GM12891 (cell line): ENCODE results near the gene FCHSD1.

Experiments
- DNase-seq: peaks from one replicate; pipeline ENCODE4 v3.0.0; 2011; ENCODE audit warnings: low spot score; ENCODE audit not compliant: insufficient read length
- FAIRE-seq: peaks from 2 replicates; lab custom pipeline; 2011; peaks lifted over from hg19 to GRCh38; lab: Jason Lieb, UNC
- PAX5 ChIP-seq: IDR thresholded peaks from 2 replicates; pipeline ENCODE4 v1.6.1; 2011; ENCODE audit warnings: low read length, moderate library complexity, mild to moderate bottlenecking; ENCODE audit not compliant: insufficient read depth, severe bottlenecking
- POLR2A ChIP-seq: IDR thresholded peaks from 2 replicates; pipeline ENCODE4 v1.6.1; 2011; ENCODE audit warnings: low read depth, low read length, control low read depth
- POLR2AphosphoS5 ChIP-seq: IDR thresholded peaks from 2 replicates; pipeline ENCODE4 v1.6.1; 2011; ENCODE audit warnings: low read depth, low read length, control low read depth
- POU2F2 ChIP-seq: IDR thresholded peaks from 2 replicates; pipeline ENCODE4 v1.6.1; 2011; ENCODE audit warnings: low read depth, mild to moderate bottlenecking, control low read depth, low read length, moderate library complexity
- SPI1 ChIP-seq: IDR thresholded peaks from 2 replicates; pipeline ENCODE4 v1.6.1; 2011; ENCODE audit warnings: low read depth, low read length, control low read depth
- TAF1 ChIP-seq: IDR thresholded peaks from 2 replicates; pipeline ENCODE4 v1.6.1; 2011; ENCODE audit warnings: low read depth, low read length, control low read depth

FCHSD1 gene

GRCh38 chr5:141686648-141687416, 35.6 kb upstream of the FCHSD1 start:
- TF ChIP-seq SPI1 (no peak), POU2F2 (no peak), POLR2AphosphoS5 (no peak), PAX5 (no peak), TAF1 (no peak), POLR2A (no peak)
- DNase-seq, result no peak
- no peak for FAIRE-seq

GRCh38 chr5:141685591-141685990, 34.4 kb upstream of the FCHSD1 start:
- no peak for FAIRE-seq

GRCh38 chr5:141683596-141684141, 32.5 kb upstream of the FCHSD1 start:
- DNase-seq (no peak), FAIRE-seq (no peak)
- no peak for TF ChIP-seq PAX5
- no peak for TF ChIP-seq POLR2A
- TF ChIP-seq POLR2AphosphoS5, result no peak
- TF ChIP-seq POU2F2, result no peak
- no peak for TF ChIP-seq SPI1
- TF ChIP-seq TAF1, result no peak

More at GRCh38 chr5:141685591-141685990, 34.4 kb upstream of the FCHSD1 start:
- TF ChIP-seq POU2F2, result no peak
- no peak for TF ChIP-seq PAX5
- no peak for TF ChIP-seq POLR2A
- TF ChIP-seq TAF1, result no peak
- no peak for TF ChIP-seq SPI1
- TF ChIP-seq POLR2AphosphoS5, result no peak
- DNase-seq, result no peak

- TF ChIP-seq POLR2A, result no peak
- no peak for DNase-seq
- no peak for FAIRE-seq
Observed at GRCh38 chr5:141681695-141682641, 30.8 kb upstream of the FCHSD1 start, which contains the start of gene ARAP3. ARAP3 (minus strand) TSS chr5:141682230; CDS start chr5:141680486, 1,744 bp downstream.

- TF ChIP-seq PAX5 (no peak), SPI1 (no peak), POU2F2 (no peak), TAF1 (no peak), POLR2A (no peak), POLR2AphosphoS5 (no peak)
- FAIRE-seq, result no peak
- no peak for DNase-seq
Observed at GRCh38 chr5:141681295-141681694, 30.1 kb upstream of the FCHSD1 start.

- no peak for DNase-seq
- TF ChIP-seq TAF1, result no peak
- TF ChIP-seq POLR2A, result no peak
- TF ChIP-seq POU2F2, result no peak
- no peak for TF ChIP-seq SPI1
- TF ChIP-seq POLR2AphosphoS5, result no peak
- TF ChIP-seq PAX5, result no peak
- FAIRE-seq, result no peak
Observed at GRCh38 chr5:141680751-141681201, 29.6 kb upstream of the FCHSD1 start.

GRCh38 chr5:141680178-141680577, 29.0 kb upstream of the FCHSD1 start:
- FAIRE-seq, result no peak
- TF ChIP-seq SPI1 (no peak), POLR2A (no peak), PAX5 (no peak), POLR2AphosphoS5 (no peak), TAF1 (no peak), POU2F2 (no peak)
- DNase-seq, result no peak

- TF ChIP-seq SPI1, result no peak
- TF ChIP-seq POU2F2, result no peak
- TF ChIP-seq PAX5, result no peak
- TF ChIP-seq POLR2AphosphoS5, result no peak
- TF ChIP-seq POLR2A, result no peak
- no peak for TF ChIP-seq TAF1
- DNase-seq, result no peak
- no peak for FAIRE-seq
Observed at GRCh38 chr5:141677415-141677814, 26.2 kb upstream of the FCHSD1 start.

- FAIRE-seq (no peak), DNase-seq (no peak)
- no peak for TF ChIP-seq POLR2A
- no peak for TF ChIP-seq POLR2AphosphoS5
- TF ChIP-seq PAX5, result no peak
- TF ChIP-seq SPI1, result no peak
- TF ChIP-seq POU2F2, result no peak
- no peak for TF ChIP-seq TAF1
Observed at GRCh38 chr5:141675672-141676071, 24.5 kb upstream of the FCHSD1 start.

GRCh38 chr5:141674747-141675146, 23.5 kb upstream of the FCHSD1 start:
- FAIRE-seq (no peak), DNase-seq (no peak)
- TF ChIP-seq PAX5 (no peak), POLR2AphosphoS5 (no peak), SPI1 (no peak), POU2F2 (no peak), POLR2A (no peak), TAF1 (no peak)
